Measurements from ENCODE around the gene CELF2.

GRCh38 chr10:10976652-10977051 lies 41.0 kb upstream of the CELF2 start:
- TF ChIP-seq ZNF155 (tag by site-specific recombination; IDR thresholded peaks at IDR 0.05) (no peak), YY1 (tag by site-specific recombination; IDR thresholded peaks at IDR 0.05) (no peak), ZNF292 (tag by site-specific recombination; IDR thresholded peaks at IDR 0.05; ENCODE audit: borderline replicate concordance, low read depth) (no peak), IKZF3 (tag by site-specific recombination; IDR thresholded peaks at IDR 0.05) (no peak), TCF7L2 (IDR thresholded peaks at IDR 0.05; ENCODE audit: borderline replicate concordance, low read depth, low read length) (no peak), TRIM28 (IDR thresholded peaks at IDR 0.05; ENCODE audit: borderline replicate concordance, low read length) (no peak), SP2 (tag by site-specific recombination; IDR thresholded peaks at IDR 0.05) (no peak), KLF9 (tag by site-specific recombination; IDR thresholded peaks at IDR 0.05; ENCODE audit: low read depth) (no peak)
- TF ChIP-seq, protein P1, sequence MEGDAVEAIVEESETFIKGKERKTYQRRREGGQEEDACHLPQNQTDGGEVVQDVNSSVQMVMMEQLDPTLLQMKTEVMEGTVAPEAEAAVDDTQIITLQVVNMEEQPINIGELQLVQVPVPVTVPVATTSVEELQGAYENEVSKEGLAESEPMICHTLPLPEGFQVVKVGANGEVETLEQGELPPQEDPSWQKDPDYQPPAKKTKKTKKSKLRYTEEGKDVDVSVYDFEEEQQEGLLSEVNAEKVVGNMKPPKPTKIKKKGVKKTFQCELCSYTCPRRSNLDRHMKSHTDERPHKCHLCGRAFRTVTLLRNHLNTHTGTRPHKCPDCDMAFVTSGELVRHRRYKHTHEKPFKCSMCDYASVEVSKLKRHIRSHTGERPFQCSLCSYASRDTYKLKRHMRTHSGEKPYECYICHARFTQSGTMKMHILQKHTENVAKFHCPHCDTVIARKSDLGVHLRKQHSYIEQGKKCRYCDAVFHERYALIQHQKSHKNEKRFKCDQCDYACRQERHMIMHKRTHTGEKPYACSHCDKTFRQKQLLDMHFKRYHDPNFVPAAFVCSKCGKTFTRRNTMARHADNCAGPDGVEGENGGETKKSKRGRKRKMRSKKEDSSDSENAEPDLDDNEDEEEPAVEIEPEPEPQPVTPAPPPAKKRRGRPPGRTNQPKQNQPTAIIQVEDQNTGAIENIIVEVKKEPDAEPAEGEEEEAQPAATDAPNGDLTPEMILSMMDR (tag by site-specific recombination; IDR thresholded peaks at IDR 0.05) = no peak
- TF ChIP-seq, protein P2, sequence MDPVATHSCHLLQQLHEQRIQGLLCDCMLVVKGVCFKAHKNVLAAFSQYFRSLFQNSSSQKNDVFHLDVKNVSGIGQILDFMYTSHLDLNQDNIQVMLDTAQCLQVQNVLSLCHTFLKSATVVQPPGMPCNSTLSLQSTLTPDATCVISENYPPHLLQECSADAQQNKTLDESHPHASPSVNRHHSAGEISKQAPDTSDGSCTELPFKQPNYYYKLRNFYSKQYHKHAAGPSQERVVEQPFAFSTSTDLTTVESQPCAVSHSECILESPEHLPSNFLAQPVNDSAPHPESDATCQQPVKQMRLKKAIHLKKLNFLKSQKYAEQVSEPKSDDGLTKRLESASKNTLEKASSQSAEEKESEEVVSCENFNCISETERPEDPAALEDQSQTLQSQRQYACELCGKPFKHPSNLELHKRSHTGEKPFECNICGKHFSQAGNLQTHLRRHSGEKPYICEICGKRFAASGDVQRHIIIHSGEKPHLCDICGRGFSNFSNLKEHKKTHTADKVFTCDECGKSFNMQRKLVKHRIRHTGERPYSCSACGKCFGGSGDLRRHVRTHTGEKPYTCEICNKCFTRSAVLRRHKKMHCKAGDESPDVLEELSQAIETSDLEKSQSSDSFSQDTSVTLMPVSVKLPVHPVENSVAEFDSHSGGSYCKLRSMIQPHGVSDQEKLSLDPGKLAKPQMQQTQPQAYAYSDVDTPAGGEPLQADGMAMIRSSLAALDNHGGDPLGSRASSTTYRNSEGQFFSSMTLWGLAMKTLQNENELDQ (tag by site-specific recombination; IDR thresholded peaks at IDR 0.05; ENCODE audit: low read depth) = no peak
